ENCODE results near the gene GATA6. TPM values are rescaled to one million over a fixed set of nuclear protein-coding genes. Genes with fewer than 3 reads are reported as not detected.
"Not testable (repeated sequence)": the region's sequence is repeated elsewhere in the genome, so short reads cannot be mapped to it uniquely, and the experiment has no call there.

GATA6 gene
- total and polyA plus RNA-seq, 7 donors, result 0.27 to 0.92 (median 0.53) TPM

GRCh38 chr18:22218835-22219234 is 49.4 kb downstream of the GATA6 start:
- 73 to 85% (median 76%) methylated on average over 4 to 5 of the region's 5 CpGs for WGBS, 3 donors
- Histone ChIP-seq H3K27ac (no peak overlapping the region), H3K9me3 (no peaks in the 10 kb centered on the region), H3K4me3 (no peak overlapping the region), H3K4me1 (no peaks in the 10 kb centered on the region), H3K36me3 (ENCODE audit: insufficient read depth in 1 of 2, low read depth in 1 of 2) (no peaks in the 10 kb centered on the region), H3K27me3 (ENCODE audit: insufficient read depth in 3 of 3, low read length in 2 of 3) (peaks cover 0 to 5% (median 0%) of the 10 kb centered on the region in 3 donors)
- ATAC-seq (no peak), DNase-seq (no peak)
- TF ChIP-seq CTCF (IDR thresholded peaks at IDR 0.05), result no peak
- intact Hi-C loops (cut with DNase I), result loop anchor here in 1 of 2 donors (10.0 kb wide), 1 partner anchor 64 kb away; no protein-coding TSS in a partner anchor

- no peak for TF ChIP-seq CTCF (IDR thresholded peaks at IDR 0.05)
- Histone ChIP-seq H3K36me3 (ENCODE audit: insufficient read depth in 1 of 2, low read depth in 1 of 2) (no peaks in the 10 kb centered on the region), H3K27me3 (ENCODE audit: insufficient read depth in 3 of 3, low read length in 2 of 3) (peaks cover 0 to 5% (median 0%) of the 10 kb centered on the region in 3 donors), H3K4me1 (no peaks in the 10 kb centered on the region), H3K9me3 (no peaks in the 10 kb centered on the region), H3K27ac (no peak overlapping the region), H3K4me3 (no peak overlapping the region)
- ATAC-seq (no peak), DNase-seq (no peak)
- 58 to 71% (median 66%) methylated on average over 11 of the region's 11 CpGs for WGBS, 3 donors
- intact Hi-C loops (cut with DNase I), result loop anchor here in 1 of 2 donors (10.0 kb wide), 1 partner anchor 65 kb away; no protein-coding TSS in a partner anchor
These were observed 50.4 kb downstream of the GATA6 start for GRCh38 chr18:22219568-22220355.

GRCh38 chr18:22220585-22220984 is 51.2 kb downstream of the GATA6 start:
- ATAC-seq; H3K9me3 ChIP-seq; DNase-seq; H3K4me3 ChIP-seq; H3K27me3 ChIP-seq (ENCODE audit: insufficient read depth in 3 of 3, low read length in 2 of 3); H3K27ac ChIP-seq; H3K4me1 ChIP-seq; H3K36me3 ChIP-seq (ENCODE audit: insufficient read depth in 1 of 2, low read depth in 1 of 2); intact Hi-C loops (cut with DNase I): not testable (repeated sequence)

GRCh38 chr18:22221350-22221749 is 52.0 kb downstream of the GATA6 start:
- DNase-seq (no peak), ATAC-seq (no peak)
- no peak for TF ChIP-seq CTCF (IDR thresholded peaks at IDR 0.05)
- peaks cover 0 to 5% (median 0%) of the 10 kb centered on the region in 3 donors for H3K27me3 ChIP-seq (ENCODE audit: insufficient read depth in 3 of 3, low read length in 2 of 3)
- no peaks in the 10 kb centered on the region for H3K9me3 ChIP-seq
- intact Hi-C loops (cut with DNase I), result no loop called here
- H3K4me3 ChIP-seq, result no peak overlapping the region
- 72 to 81% (median 79%) methylated on average over 3 of the region's 3 CpGs for WGBS, 3 donors
- H3K4me1 ChIP-seq, result no peaks in the 10 kb centered on the region
- no peaks in the 10 kb centered on the region for H3K36me3 ChIP-seq (ENCODE audit: insufficient read depth in 1 of 2, low read depth in 1 of 2)
- H3K27ac ChIP-seq, result no peak overlapping the region

- H3K9me3 ChIP-seq, result no peaks in the 10 kb centered on the region
- ATAC-seq, result no peak
- 58 to 66% (median 63%) methylated on average over 13 of the region's 13 CpGs for WGBS, 3 donors
- peak; percentile 78 to 85 for DNase-seq
- no peaks in the 10 kb centered on the region for H3K36me3 ChIP-seq (ENCODE audit: insufficient read depth in 1 of 2, low read depth in 1 of 2)
- H3K4me1 ChIP-seq, result no peaks in the 10 kb centered on the region
- no peak for TF ChIP-seq CTCF (IDR thresholded peaks at IDR 0.05)
- no peak overlapping the region for H3K27ac ChIP-seq
- H3K27me3 ChIP-seq (ENCODE audit: insufficient read depth in 3 of 3, low read length in 2 of 3), result no peaks in the 10 kb centered on the region
- H3K4me3 ChIP-seq, result no peak overlapping the region
- intact Hi-C loops (cut with DNase I), result no loop called here
These were observed 54.0 kb downstream of the GATA6 start for GRCh38 chr18:22223254-22223964.
